ENCODE measurements around the gene VAV1.

DNA sequence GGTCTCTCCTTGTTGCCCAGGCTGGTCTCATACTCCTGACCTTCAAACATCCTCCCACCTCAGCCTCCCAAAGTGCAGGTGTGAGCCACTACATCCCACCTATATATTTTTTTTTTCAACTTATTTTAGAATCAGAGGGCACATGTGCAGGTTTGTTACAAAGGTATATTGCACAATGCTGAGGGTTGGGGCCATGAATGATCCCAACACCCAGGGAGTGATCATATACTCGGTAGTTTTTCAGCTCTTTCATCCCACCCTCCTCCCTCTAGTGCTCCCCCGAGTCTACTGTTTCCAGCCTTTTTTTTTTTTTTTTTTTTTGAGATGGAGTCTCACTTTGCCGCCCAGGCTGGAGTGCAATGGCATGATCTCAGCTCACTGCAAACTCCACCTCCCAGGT, 76.5 kb downstream of the VAV1 start:
- TF ChIP-seq, protein P1, sequence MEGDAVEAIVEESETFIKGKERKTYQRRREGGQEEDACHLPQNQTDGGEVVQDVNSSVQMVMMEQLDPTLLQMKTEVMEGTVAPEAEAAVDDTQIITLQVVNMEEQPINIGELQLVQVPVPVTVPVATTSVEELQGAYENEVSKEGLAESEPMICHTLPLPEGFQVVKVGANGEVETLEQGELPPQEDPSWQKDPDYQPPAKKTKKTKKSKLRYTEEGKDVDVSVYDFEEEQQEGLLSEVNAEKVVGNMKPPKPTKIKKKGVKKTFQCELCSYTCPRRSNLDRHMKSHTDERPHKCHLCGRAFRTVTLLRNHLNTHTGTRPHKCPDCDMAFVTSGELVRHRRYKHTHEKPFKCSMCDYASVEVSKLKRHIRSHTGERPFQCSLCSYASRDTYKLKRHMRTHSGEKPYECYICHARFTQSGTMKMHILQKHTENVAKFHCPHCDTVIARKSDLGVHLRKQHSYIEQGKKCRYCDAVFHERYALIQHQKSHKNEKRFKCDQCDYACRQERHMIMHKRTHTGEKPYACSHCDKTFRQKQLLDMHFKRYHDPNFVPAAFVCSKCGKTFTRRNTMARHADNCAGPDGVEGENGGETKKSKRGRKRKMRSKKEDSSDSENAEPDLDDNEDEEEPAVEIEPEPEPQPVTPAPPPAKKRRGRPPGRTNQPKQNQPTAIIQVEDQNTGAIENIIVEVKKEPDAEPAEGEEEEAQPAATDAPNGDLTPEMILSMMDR (IDR thresholded peaks at IDR 0.05; ENCODE audit: control extremely low read depth in 1 of 3, insufficient read depth in 1 of 3, low read depth in 1 of 3, low read length in 3 of 3): no peak
- no peak for TF ChIP-seq YY1 (IDR thresholded peaks at IDR 0.05; ENCODE audit: low read depth, low read length)
- no peak for TF ChIP-seq SP1 (IDR thresholded peaks at IDR 0.05; ENCODE audit: low read depth, low read length)
- TF ChIP-seq, protein P2, sequence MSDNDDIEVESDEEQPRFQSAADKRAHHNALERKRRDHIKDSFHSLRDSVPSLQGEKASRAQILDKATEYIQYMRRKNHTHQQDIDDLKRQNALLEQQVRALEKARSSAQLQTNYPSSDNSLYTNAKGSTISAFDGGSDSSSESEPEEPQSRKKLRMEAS (IDR thresholded peaks at IDR 0.05): no peak
- TF ChIP-seq JUND (IDR thresholded peaks at IDR 0.05; ENCODE audit: low read length): no peak
- TF ChIP-seq POLR2A (IDR thresholded peaks at IDR 0.05; ENCODE audit: control extremely low read depth in 1 of 2, low read depth in 2 of 2, low read length in 2 of 2): no peak

All from H1 (cell line).